H1 (cell line): ENCODE results near the gene TRIM58. TPM values are rescaled to one million over a fixed set of nuclear protein-coding genes. Genes with fewer than 3 reads are reported as not detected.

Experiments used
- CHD2 ChIP-seq: IDR thresholded peaks from 2 replicates; pipeline ENCODE4 v1.6.1; 2012; ENCODE audit warnings: low read length, improper control_type of control experiment
- HDAC6 ChIP-seq: IDR thresholded peaks from one replicate; pipeline ENCODE4 v1.7.1; 2012; ENCODE audit warnings: low read depth, mild to moderate bottlenecking, inconsistent platforms, low read length, moderate library complexity
- JUN ChIP-seq: IDR thresholded peaks from 2 replicates; pipeline ENCODE4 v1.6.1; 2011; ENCODE audit warnings: low read depth, mild to moderate bottlenecking, improper control_type of control experiment, low read length
- SP2 ChIP-seq: IDR thresholded peaks from 2 replicates; pipeline ENCODE4 v1.6.1; 2012; ENCODE audit warnings: mild to moderate bottlenecking, low read length, inconsistent platforms
- SRF ChIP-seq: IDR thresholded peaks from 2 replicates; pipeline ENCODE4 v1.6.1; 2011; ENCODE audit warnings: mild to moderate bottlenecking, low read depth, low read length, moderate library complexity
- polyA plus RNA-seq, 7 experiments: library from polyadenylated mRNA; depleted of rRNA in 3 of 7; stranded (reverse) in 5 of 7; unstranded in 2 of 7; fragments of >200 nt in 5 of 7; fragments of 200-250 nt in 2 of 7; gene quantifications; 1 replicate in 5 of 7; 2 replicates in 1 of 7; 4 replicates in 1 of 7; pipeline versions ENCODE4 v1.2.1 to v1.2.3, GENCODE V29; 2011 to 2013; ENCODE audit warnings: missing spikeins in 2 of 7, mixed read lengths in 2 of 7
- total RNA-seq: library from RNA; stranded (reverse); fragmentation: NEBNext Ultra II Directional; extraction: Animal tissue kit (Norgen Biotek cat#: 25700); gene quantifications from 2 replicates; pipeline ENCODE4 v1.2.1, GENCODE V29; 2021

Gene TRIM58
- total and polyA plus RNA-seq, 2 of the 8 experiments (the other 6 are each of a cell fraction or from before 2014, with no cell fraction given): 2.8 TPM; not detected in 1

DNA sequence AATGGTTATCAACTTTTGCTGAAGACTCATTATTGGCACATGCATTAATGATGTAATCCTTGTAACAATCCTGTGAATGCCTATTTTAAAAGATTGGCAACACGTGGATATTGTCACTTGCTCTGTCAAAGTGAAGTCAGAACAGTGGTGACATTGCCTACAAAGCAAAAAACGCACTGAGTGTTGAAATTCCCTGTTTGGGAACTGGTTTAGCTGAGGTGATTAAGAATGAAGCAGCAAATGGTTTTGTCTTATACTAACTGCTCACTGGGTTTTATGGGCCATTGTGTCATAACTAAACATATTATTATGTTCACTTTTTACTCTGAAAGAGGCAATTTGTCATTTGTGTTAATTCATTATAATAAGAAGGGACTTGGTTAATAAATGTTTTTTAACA is 44.4 kb upstream of the TRIM58 start (continued):
- TF ChIP-seq CHD2: no peak
- TF ChIP-seq JUN: no peak
- TF ChIP-seq SRF: no peak
- no peak for TF ChIP-seq SP2
- no peak for TF ChIP-seq HDAC6
